Right atrium auricular region (tissue), 2 donors: Measurements from ENCODE around the gene DLG2. TPM values are rescaled to one million over a fixed set of nuclear protein-coding genes. Genes with fewer than 3 reads are reported as not detected.
"Not testable (repeated sequence)": the region's sequence is repeated elsewhere in the genome, so short reads cannot be mapped to it uniquely, and the experiment has no call there.

Source experiments
- DNase-seq: peaks from one replicate; pipeline ENCODE4 v3.0.0-alpha.2; 2019; ENCODE audit warnings: low spot score
- H3K27ac ChIP-seq, 2 donors: fragments of 200-600 bp; sonication (generic); 1 replicate in 1 of 2; 2 replicates in 1 of 2; pipeline ENCODE4 v1.5.1; 2016 to 2019
- H3K27me3 ChIP-seq, 2 donors: fragments of 200-600 bp; sonication (generic); one replicate each; pipeline versions ENCODE4 v1.5.1 to v1.6.0; 2017 to 2019
- H3K36me3 ChIP-seq: fragments of 200-600 bp; sonication (generic); one replicate; pipeline ENCODE4 v1.5.1; 2016
- H3K4me1 ChIP-seq, 2 donors: fragments of 200-600 bp; sonication (generic); one replicate each; pipeline versions ENCODE4 v1.5.1 to v1.6.0; 2017 to 2019
- H3K4me3 ChIP-seq, 2 donors: fragments of 200-600 bp; sonication (generic); 1 replicate in 1 of 2; 2 replicates in 1 of 2; pipeline ENCODE4 v1.5.1; 2017 to 2019; ENCODE audit warnings: mild to moderate bottlenecking in 1 of 2, moderate library complexity in 1 of 2
- H3K9me3 ChIP-seq, 2 donors: fragments of 200-600 bp; sonication (generic); one replicate each; pipeline ENCODE4 v1.5.1; 2019
- total RNA-seq, 2 donors: library from RNA; depleted of rRNA; stranded (reverse); fragments of >200 nt; gene quantifications; one replicate each; pipeline ENCODE4 v1.1.0, GENCODE V29; 2016
- TF ChIP-seq, protein P1 (sequence below), 2 donors: fragments of 200-600 bp; sonication (generic); IDR thresholded peaks; one replicate each; pipeline ENCODE4 v1.5.1; 2019; ENCODE audit warnings: antibody characterized with exemption in 2 of 2

DLG2 gene
- total RNA-seq, 2 donors from 2014 or later: 6.6 to 6.7 TPM

DNA sequence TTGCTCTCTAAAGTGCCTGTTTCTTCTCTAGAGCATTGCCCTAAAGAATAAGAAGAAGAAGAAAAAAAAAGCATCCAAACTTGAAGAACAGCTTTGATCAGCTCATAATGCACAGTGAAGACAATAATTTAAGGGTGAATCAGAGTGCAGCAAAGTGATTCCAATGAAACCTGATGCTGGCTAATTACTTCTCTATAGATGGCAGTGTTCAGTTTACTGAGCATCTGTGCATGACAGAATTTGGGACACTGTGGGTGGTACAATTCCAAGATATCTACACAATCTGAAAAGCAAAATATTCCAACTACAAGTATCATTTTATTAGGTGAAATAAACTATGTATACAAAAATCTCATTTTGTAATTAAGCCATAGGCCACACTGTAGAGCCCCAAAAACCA is 1890.5 kb downstream of the DLG2 start:
- H3K27me3 ChIP-seq: no peaks in the 10 kb centered on the region
- DNase-seq: no peak
- TF ChIP-seq, protein P1, sequence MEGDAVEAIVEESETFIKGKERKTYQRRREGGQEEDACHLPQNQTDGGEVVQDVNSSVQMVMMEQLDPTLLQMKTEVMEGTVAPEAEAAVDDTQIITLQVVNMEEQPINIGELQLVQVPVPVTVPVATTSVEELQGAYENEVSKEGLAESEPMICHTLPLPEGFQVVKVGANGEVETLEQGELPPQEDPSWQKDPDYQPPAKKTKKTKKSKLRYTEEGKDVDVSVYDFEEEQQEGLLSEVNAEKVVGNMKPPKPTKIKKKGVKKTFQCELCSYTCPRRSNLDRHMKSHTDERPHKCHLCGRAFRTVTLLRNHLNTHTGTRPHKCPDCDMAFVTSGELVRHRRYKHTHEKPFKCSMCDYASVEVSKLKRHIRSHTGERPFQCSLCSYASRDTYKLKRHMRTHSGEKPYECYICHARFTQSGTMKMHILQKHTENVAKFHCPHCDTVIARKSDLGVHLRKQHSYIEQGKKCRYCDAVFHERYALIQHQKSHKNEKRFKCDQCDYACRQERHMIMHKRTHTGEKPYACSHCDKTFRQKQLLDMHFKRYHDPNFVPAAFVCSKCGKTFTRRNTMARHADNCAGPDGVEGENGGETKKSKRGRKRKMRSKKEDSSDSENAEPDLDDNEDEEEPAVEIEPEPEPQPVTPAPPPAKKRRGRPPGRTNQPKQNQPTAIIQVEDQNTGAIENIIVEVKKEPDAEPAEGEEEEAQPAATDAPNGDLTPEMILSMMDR (IDR thresholded peaks at IDR 0.05): no peak
- H3K4me1 ChIP-seq: no peaks in the 10 kb centered on the region
- no peaks in the 10 kb centered on the region for H3K9me3 ChIP-seq
- no peak overlapping the region for H3K4me3 ChIP-seq
- no peak overlapping the region for H3K27ac ChIP-seq
- H3K36me3 ChIP-seq: no peaks in the 10 kb centered on the region

DNA sequence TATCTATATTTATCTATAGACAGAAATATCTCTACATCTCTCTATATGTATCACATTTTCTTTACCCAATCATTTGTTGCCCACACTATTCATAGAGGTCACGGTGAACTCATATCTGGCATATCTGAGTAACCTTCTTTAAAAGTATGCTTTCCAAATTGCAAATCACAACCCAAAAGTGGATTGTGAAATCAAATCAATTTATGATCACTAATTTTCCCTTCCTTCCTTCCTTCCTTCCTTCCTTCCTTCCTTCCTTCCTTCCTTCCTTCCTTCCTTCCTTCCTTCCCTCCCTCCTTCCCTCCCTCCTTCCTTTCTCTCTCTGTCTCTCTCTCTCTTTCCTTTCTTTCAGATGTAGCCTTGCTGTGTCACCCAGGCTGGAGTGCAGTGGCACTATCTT is 1893.0 kb downstream of the DLG2 start:
- DNase-seq: no peak
- Histone ChIP-seq H3K27ac (no peak overlapping the region), H3K4me3 (no peak overlapping the region), H3K9me3 (no peaks in the 10 kb centered on the region), H3K36me3 (no peaks in the 10 kb centered on the region), H3K27me3 (no peaks in the 10 kb centered on the region), H3K4me1 (no peaks in the 10 kb centered on the region)
- TF ChIP-seq, protein P1 (IDR thresholded peaks at IDR 0.05): no peak

DNA sequence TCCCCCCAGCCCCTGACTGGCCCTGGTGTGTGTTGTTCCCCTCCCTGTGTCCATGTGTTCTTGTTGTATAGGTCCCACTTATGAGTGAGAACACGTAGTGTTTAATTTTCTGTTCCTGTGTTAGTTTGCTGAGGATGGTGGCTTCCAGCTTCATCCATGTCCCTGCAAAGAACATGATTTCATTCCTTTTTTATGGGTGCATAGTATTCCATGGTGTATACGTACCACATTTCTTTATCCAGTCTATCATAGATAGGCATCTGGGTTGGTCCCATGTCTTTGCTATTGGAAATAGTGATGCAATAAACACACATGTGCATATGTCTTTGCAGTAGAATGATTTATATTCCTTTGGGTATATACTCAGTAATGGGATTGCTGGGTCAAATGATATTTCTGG is 1895.9 kb downstream of the DLG2 start:
- not testable (repeated sequence) for H3K27ac ChIP-seq, H3K4me1 ChIP-seq, H3K27me3 ChIP-seq, DNase-seq, H3K36me3 ChIP-seq, H3K9me3 ChIP-seq, H3K4me3 ChIP-seq

DNA sequence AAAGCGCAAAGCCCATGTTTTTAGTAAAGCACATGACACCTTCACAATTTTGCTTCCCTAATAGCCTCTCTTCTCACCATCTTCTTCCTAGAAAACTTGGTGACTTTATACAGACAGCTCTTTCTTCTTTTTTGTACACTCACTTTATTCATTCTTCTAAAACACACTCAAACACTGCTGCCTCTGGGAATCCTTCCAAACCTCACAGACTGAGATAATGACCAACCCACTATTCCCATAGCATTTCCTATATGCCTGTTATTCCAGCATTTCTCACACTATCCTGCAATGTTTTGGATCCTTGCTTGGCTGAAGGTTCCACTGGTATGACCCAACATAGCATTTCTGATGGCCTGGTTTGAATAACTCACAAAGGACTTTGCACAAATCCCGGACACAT is 1898.9 kb downstream of the DLG2 start:
- TF ChIP-seq, protein P1 (IDR thresholded peaks at IDR 0.05): no peak
- no peaks in the 10 kb centered on the region for H3K27me3 ChIP-seq
- no peaks in the 10 kb centered on the region for H3K9me3 ChIP-seq
- no peak for DNase-seq
- peaks cover 0 to 19% of the 10 kb centered on the region in 2 donors for H3K4me1 ChIP-seq
- no peaks in the 10 kb centered on the region for H3K36me3 ChIP-seq
- no peak overlapping the region for H3K27ac ChIP-seq
- no peak overlapping the region for H3K4me3 ChIP-seq

DNA sequence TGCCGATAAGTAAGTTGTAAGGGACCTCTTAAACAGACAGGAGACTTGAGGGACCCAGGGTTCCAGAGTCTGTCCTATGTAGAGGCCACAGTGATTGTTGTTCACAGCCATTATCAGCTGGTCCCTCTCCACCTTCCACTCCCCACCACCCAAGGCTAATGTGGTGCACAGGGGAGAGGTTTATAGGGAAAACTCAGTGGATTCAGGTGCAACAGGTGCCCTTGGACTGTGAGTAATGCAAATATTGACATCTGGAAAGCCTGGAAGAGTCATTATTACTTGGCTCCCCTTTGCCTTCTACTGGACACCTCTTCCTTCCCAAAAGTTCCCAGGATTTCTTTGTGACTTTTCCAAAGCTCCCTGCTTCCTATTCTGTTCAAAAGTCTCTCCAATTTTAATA is 1899.9 kb downstream of the DLG2 start:
- TF ChIP-seq, protein P1 (IDR thresholded peaks at IDR 0.05): no peak
- peaks cover 0 to 19% of the 10 kb centered on the region in 2 donors for H3K4me1 ChIP-seq
- H3K4me3 ChIP-seq: no peak overlapping the region
- H3K27ac ChIP-seq: no peak overlapping the region
- H3K36me3 ChIP-seq: no peaks in the 10 kb centered on the region
- H3K27me3 ChIP-seq: no peaks in the 10 kb centered on the region
- no peak for DNase-seq
- no peaks in the 10 kb centered on the region for H3K9me3 ChIP-seq

DNA sequence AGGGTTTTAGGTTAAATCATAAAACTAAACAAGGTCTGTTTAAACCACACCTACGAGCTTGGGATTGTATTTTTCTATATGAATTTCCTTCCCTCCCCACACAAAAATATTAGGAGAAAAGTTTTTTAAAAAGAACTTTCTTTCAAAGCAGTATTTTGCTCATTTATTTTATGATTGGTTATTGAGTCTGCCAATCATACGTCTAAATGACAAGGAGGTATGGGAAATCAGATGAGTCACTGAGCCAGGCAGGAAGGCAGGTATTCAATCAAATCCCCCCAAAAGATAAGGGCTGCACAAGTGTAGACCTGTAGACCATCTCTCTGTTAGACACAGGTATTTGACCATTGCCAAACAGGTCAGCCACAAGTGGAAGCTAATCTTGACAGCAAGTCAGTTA is 1900.8 kb downstream of the DLG2 start:
- Histone ChIP-seq H3K27ac (no peak overlapping the region), H3K4me1 (peaks cover 0 to 19% of the 10 kb centered on the region in 2 donors), H3K4me3 (no peak overlapping the region), H3K36me3 (no peaks in the 10 kb centered on the region), H3K27me3 (no peaks in the 10 kb centered on the region), H3K9me3 (no peaks in the 10 kb centered on the region)
- DNase-seq: no peak
- TF ChIP-seq, protein P1 (IDR thresholded peaks at IDR 0.05): no peak
